OCI-M1 (cell line): ENCODE data around the gene CLEC4A.
"Not testable (repeated sequence)": the region's sequence is repeated elsewhere in the genome, so short reads cannot be mapped to it uniquely, and the experiment has no call there.

ENCODE experiments used
- DNase-seq: peaks from one replicate; lab custom pipeline; 2025; lab: John Stamatoyannopoulos, UW

CLEC4A gene

DNA sequence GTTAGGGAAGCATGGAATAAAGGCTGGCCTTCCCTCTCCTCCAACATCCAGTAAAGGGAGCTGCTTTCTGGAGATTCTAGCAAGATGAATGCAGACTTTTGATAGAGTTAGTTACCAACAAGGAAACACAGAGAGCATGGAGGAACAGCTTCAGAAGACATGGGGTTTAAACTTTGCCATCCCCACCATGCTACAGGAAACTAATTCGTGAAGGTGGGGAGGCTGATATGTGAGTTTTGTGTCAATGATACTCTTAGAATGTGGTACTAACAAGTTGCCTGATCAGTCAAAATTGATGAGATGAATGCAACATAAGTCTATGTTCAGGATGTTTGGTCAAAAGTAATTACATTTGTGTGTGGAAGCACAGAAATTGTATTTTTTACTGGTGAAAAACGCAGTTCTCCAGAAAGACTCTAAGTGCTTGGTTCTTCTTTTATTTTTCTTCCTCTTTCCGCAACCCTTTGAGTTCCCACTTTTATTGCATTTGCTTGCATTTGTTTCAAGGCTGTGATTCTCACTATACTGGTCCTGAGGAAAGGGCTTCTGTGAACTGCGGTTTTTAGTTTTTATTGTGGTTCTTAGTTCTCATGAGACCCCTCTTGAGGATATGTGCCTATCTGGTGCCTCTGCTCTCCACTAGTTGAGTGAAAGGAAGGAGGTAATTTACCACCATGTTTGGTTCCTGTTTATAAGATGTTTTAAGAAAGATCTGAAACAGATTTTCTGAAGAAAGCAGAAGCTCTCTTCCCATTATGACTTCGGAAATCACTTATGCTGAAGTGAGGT is at the start of gene CLEC4A:
Gene CLEC4A, plus strand, starts transcription at position 494 of the 789 bp plus-strand sequence. Its CDS starts 262 bp downstream, at position 756.
- DNase-seq, result peak; percentile 40

DNA sequence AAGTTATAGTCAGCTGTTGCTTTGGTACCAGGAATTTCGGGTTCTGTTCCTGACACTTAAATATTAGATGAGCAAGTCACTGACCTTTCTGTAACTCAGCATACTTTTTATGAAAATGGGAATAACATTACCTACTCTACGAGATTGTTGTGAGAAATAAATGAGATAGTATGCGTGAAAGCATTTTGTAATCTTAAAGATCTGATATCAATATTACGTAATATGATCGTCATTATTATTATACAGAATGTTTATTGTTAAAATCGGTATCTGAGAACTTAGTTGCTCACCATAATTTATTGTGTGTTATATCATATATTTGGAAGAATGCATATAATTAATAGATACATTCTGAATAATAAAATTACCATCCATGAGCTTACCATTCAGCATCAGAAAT is 47.5 kb upstream of the CLEC4A start:
- no peak for DNase-seq

DNA sequence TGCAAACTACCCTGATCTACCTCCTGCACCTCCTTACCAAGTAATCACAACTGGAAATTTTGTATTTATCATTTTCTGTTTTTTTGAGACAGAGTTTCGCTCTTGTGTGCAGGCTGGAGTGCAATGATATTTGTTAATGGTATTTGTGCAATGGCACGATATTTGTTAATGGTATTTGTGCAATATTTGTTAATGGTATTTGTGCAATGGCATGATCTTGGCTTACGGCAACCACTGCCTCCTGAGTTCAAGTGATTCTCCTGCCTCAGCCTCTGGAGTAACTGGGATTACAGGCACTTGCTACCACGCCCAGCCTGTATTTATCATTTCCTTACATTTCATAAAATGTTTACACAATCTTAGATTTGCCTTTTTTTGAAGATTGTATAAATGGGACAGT is 47.1 kb upstream of the CLEC4A start:
- DNase-seq, result no peak

DNA sequence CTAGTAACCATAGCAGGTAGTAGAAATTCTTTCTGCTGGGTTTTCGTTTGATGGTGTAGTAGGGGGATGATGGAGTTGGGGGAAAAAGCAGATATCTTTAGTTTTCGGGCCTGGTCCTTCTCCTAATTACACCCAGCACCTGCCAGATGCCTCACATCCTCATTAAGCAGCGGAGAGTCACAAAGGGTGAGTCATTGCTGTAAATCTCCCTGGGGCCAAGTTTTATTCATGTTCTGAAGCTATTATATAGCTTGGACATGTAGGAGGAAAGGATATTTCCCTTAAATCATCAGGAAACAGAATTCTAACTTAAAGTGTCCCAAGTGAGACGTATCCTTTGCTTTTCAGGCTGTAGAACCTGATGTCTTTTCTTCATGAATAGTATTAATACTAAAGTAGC is 46.2 kb upstream of the CLEC4A start:
- no peak for DNase-seq

DNA sequence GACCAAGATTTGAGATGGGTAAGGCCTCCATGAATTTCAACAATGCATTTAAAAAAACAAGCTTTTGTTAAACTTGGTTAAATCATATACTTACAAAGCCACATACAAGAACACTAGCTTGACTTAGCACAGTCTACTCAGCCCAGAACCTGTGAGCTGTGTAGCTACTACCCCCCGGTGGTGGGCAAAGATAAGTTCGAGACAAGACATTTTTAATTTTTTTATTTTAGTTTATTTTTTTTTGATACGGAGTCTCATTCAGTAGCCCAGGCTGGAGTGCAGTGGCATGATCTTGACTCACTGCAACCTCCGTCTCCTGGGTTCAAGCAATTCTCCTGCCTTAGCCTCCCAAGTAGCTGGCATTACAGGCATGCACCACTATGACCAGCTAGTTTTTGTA is 45.0 kb upstream of the CLEC4A start:
- peak; percentile 79 for DNase-seq

GRCh38 chr12:8078916-8079315 is 44.5 kb upstream of the CLEC4A start:
- DNase-seq, result no peak

- DNase-seq, result peak; percentile 78
Measured at GRCh38 chr12:8080120-8080519, 43.3 kb upstream of the CLEC4A start.

DNA sequence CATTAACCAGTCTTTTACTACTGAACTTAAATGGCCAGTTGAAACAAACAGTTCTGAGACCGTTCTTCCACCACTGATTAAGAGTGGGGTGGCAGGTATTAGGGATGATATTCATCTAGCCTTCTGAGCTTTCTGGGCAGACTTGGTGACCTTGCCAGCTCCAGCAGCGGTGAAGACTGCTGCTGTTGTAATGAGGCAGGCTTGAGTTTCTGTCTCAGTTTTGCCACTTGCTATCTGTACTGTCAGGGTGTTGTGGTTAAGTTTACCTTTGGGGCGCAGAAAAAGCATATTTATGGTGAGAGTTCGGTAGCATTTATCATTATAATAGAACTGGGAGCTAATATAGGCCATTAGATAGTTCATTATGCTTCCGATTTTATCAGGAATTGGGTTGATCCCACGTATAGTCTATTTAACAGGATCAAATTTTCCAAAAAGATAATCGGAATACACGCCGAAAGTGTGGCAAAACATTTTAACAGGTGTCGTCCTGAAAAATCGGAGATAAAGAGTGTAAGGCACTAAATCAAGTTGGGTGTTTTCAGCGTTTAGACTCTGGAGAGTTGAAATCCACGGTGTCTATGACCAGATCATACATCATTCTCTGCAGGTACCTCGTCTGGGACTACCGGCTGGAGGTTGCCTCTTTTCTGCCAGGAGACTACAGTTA is 42.0 kb upstream of the CLEC4A start:
- DNase-seq, result peak; percentile 71

DNA sequence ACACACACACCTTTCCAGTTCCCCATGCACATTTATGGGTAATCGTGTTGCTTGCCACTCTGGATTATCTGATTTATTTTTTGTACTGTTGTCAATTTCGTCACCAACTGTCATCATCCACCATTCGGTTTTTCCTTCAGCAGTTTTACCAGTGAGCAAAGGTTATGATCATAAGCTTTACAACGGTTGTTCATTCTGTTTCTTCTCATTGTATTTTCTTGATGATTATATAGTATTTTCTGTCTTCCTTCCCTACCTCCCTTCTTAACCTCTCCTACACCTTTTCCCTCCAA is 40.7 kb upstream of the CLEC4A start:
- peak; percentile 69 for DNase-seq

DNA sequence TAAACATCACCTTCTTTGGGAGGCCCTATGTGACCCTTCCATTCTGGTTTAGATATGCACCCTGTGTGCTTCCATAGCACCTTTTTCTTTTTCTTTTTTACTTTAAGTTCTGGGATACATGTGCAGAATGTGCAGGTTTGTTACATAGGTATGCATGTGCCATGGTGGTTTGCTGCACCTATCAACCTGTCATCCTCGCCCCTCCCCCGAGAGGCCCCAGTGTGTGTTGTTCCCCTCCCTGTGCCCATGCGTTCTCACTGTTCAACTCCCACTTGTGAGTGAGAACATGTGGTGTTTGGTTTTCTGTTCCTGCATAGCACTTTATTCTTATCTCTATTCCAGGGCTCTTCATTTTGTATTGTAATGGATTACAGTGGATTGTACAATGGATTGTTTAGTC is 39.1 kb upstream of the CLEC4A start:
- not testable (repeated sequence) for DNase-seq

- DNase-seq, result peak; percentile 24
Measured at GRCh38 chr12:8087666-8088065, 35.8 kb upstream of the CLEC4A start.

GRCh38 chr12:8088574-8088973 is 34.8 kb upstream of the CLEC4A start:
- DNase-seq, result no peak

GRCh38 chr12:8089277-8089676 is 34.1 kb upstream of the CLEC4A start:
- not testable (repeated sequence) for DNase-seq

GRCh38 chr12:8089716-8090115 is 33.7 kb upstream of the CLEC4A start:
- DNase-seq, result no peak

- no peak for DNase-seq
Measured at GRCh38 chr12:8093291-8093690, 30.1 kb upstream of the CLEC4A start.

DNA sequence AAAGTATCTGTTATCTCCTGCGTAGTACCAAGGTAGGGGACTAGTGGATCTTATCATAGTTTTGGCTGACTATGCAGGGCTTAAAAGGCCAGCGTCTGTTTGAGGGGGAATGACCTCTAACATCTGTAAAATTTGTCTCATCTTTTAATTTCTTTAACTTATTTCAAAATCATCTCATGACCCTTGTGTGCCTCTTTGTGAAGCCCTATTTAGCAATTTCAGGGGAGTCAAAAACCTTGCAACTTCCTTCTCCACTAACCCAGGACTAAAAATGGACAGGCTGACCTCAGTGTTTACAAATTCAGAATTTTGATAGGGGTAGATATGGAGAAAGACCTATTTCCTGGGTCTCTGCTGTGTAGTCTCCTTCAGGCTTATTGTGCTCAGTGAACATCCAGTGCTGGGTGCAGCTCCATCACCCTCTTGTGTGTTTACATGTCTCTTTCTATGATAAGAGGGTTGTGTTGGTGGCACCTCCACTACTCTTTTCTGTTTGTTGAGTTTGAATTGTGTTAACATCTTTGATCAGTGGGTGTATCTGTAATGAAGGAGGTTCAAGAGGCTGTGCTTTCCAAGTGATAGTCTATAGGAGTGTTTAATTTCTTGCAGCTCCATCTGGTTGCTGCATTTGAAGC is 27.0 kb upstream of the CLEC4A start:
- no peak for DNase-seq

- no peak for DNase-seq
Measured at GRCh38 chr12:8099235-8099634, 24.2 kb upstream of the CLEC4A start.

GRCh38 chr12:8108808-8109398 is 14.5 kb upstream of the CLEC4A start:
- peak; percentile 88 for DNase-seq

- DNase-seq, result not testable (repeated sequence)
Measured at GRCh38 chr12:8113117-8113516, 10.3 kb upstream of the CLEC4A start.

- DNase-seq, result no peak
Measured at GRCh38 chr12:8120072-8120713, 3.2 kb upstream of the CLEC4A start.

DNA sequence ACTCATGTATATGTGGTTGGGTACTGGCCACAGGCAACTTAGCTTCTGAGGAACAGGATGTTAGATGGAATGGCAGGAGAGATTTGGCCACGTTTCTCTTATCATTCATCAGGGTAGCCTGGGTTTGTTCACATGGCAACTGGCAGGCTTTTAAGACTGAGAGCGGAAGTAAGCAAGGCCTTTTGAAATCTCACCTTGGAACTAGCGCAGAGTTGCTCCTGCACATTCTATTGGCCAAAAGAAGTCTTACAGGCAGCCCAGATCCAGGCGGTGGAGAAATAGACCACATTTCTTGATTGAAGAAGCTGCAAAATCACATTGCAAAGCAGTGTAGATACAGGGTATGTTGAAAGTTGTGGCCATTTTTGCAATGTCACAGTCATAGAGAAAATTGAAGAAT is 3.7 kb downstream of the CLEC4A start:
- DNase-seq, result peak; percentile 86

DNA sequence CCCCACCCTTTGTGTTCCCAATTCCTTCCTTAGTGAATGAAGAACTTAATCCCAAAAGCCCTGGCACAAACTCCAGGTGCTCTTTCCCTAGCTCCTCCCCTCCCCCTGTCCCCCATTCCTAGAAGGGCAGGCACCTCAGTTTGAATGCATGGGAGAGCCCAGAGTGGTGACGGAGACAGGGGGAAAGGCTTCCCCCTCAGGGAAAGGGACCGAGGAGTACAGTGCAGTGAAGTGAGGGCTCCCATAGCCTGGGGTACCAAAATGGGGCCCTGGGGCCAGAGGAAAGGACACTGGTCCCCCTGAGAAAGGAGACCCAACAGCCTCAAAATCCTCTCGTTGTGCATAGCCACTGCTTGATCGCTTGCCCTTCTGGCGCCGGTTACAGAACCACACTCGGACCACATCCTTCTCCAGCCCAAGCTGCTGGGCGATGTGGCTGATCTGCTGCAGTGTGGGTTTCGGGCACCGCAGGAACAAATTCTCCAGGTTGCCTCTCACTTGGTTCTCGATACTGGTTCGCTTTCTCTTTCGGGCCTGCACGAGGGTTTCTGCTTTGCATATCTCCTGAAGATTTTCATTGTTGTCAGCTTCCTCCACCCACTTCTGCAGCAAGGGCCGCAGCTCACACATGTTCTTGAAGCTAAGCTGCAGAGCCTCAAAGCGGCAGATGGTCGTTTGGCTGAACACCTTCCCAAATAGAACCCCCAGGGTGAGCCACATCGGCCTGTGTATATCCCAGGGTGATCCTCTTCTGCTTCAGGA is 10.4 kb downstream of the CLEC4A start:
- not testable (repeated sequence) for DNase-seq
